ENCODE results near the gene KLK4.

The KLK4 gene

GRCh38 chr19:50859849-50860248, 51.3 kb downstream of the KLK4 start:
- no peak for TF ChIP-seq CTCF (IDR thresholded peaks at IDR 0.05)

GRCh38 chr19:50858886-50859285, 52.3 kb downstream of the KLK4 start:
- no peak for TF ChIP-seq CTCF (IDR thresholded peaks at IDR 0.05)

GRCh38 chr19:50857366-50857765, 53.8 kb downstream of the KLK4 start:
- TF ChIP-seq CTCF (IDR thresholded peaks at IDR 0.05) = no peak
